ENCODE results near the gene HECTD2. TPM values are rescaled to one million over a fixed set of nuclear protein-coding genes. Genes with fewer than 3 reads are reported as not detected.
"Not testable (repeated sequence)": the region's sequence is repeated elsewhere in the genome, so short reads cannot be mapped to it uniquely, and the experiment has no call there.

The HECTD2 gene
- total RNA-seq, 1 donor from 2014 or later, result 22.1 TPM

DNA sequence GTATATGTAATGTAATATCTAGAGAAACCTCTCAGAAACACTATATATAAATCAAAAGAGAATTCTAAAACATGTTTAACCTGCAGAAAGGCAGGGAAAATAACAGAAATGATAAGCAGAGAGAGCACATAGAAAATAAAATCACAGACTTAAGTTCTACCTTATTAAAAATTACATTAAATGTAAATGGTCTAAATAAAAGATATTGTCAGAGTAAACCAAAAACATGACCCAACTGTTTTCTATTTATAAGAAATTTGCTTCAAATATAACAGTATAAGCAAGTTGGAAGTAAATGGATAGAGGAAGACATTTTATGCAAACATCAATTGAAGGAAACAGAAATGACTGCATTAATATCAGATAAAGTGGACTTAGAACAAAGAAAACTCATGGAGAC, 43.4 kb downstream of the HECTD2 start:
- Mint-ChIP-seq H3K4me3 (ENCODE audit: unreplicated experiment) (no peak overlapping the region), H3K27me3 (ENCODE audit: unreplicated experiment) (no peaks in the 10 kb centered on the region), H3K9me3 (ENCODE audit: unreplicated experiment) (peaks cover 40% of the 10 kb centered on the region), H3K4me1 (ENCODE audit: unreplicated experiment) (no peaks in the 10 kb centered on the region), H3K27ac (ENCODE audit: unreplicated experiment) (no peak overlapping the region), H3K36me3 (ENCODE audit: unreplicated experiment) (peaks cover 54% of the 10 kb centered on the region)
- DNase-seq (ENCODE audit: extremely low spot score, unreplicated experiment), result no peak
- TF ChIP-seq, protein P1, sequence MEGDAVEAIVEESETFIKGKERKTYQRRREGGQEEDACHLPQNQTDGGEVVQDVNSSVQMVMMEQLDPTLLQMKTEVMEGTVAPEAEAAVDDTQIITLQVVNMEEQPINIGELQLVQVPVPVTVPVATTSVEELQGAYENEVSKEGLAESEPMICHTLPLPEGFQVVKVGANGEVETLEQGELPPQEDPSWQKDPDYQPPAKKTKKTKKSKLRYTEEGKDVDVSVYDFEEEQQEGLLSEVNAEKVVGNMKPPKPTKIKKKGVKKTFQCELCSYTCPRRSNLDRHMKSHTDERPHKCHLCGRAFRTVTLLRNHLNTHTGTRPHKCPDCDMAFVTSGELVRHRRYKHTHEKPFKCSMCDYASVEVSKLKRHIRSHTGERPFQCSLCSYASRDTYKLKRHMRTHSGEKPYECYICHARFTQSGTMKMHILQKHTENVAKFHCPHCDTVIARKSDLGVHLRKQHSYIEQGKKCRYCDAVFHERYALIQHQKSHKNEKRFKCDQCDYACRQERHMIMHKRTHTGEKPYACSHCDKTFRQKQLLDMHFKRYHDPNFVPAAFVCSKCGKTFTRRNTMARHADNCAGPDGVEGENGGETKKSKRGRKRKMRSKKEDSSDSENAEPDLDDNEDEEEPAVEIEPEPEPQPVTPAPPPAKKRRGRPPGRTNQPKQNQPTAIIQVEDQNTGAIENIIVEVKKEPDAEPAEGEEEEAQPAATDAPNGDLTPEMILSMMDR (IDR thresholded peaks at IDR 0.05), result no peak

DNA sequence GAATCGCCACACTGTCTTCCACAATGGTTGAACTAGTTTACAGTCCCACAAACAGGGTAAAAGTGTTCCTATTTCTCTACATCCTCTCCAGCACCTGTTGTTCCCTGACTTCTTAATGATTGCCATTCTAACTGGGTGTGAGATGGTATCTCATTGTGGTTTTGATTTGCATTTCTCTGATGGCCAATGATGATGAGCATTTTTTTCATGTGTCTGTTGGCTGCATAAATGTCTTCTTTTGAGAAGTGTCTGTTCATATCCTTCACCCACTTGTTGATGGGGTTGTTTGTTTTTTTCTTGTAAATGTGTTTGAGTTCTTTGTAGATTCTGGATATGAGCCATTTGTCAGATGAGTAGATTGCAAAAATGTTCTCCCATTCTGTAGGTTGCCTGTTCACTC, 45.0 kb downstream of the HECTD2 start:
- not testable (repeated sequence) for H3K4me3 Mint-ChIP-seq (ENCODE audit: unreplicated experiment); DNase-seq (ENCODE audit: extremely low spot score, unreplicated experiment); H3K27me3 Mint-ChIP-seq (ENCODE audit: unreplicated experiment); H3K4me1 Mint-ChIP-seq (ENCODE audit: unreplicated experiment); H3K27ac Mint-ChIP-seq (ENCODE audit: unreplicated experiment)
- peaks cover 52% of the 10 kb centered on the region for H3K36me3 Mint-ChIP-seq (ENCODE audit: unreplicated experiment)
- H3K9me3 Mint-ChIP-seq (ENCODE audit: unreplicated experiment), result peaks cover 29% of the 10 kb centered on the region

DNA sequence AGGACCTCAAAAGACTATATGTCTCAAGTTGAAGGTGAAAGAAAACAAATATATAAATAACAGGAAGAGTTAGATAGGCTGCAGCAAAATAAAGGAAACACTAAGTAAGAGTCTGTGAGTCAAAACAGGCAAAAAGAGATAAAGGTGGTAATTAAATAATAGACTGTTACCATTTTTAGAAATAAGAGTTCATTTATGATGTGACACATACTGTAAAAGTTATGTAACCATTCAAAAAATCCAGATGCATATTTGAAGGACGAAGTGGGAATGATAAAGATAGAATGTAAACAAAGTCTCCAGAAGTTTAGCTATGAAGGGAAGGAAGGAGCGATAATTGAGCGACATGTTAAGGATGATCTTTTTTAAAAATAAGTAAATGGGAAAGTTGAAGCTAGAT, 50.5 kb downstream of the HECTD2 start:
- peaks cover 58% of the 10 kb centered on the region for H3K36me3 Mint-ChIP-seq (ENCODE audit: unreplicated experiment)
- no peak overlapping the region for H3K4me3 Mint-ChIP-seq (ENCODE audit: unreplicated experiment)
- H3K27ac Mint-ChIP-seq (ENCODE audit: unreplicated experiment), result no peak overlapping the region
- peaks cover 6% of the 10 kb centered on the region for H3K4me1 Mint-ChIP-seq (ENCODE audit: unreplicated experiment)
- peaks cover 17% of the 10 kb centered on the region for H3K9me3 Mint-ChIP-seq (ENCODE audit: unreplicated experiment)
- no peak for DNase-seq (ENCODE audit: extremely low spot score, unreplicated experiment)
- no peaks in the 10 kb centered on the region for H3K27me3 Mint-ChIP-seq (ENCODE audit: unreplicated experiment)
- TF ChIP-seq, protein P1 (IDR thresholded peaks at IDR 0.05), result no peak

GRCh38 chr10:91462423-91462822, 52.3 kb downstream of the HECTD2 start:
- TF ChIP-seq, protein P1 (IDR thresholded peaks at IDR 0.05), result no peak
- no peak overlapping the region for H3K4me3 Mint-ChIP-seq (ENCODE audit: unreplicated experiment)
- no peak for DNase-seq (ENCODE audit: extremely low spot score, unreplicated experiment)
- H3K36me3 Mint-ChIP-seq (ENCODE audit: unreplicated experiment), result peaks cover 67% of the 10 kb centered on the region
- no peaks in the 10 kb centered on the region for H3K27me3 Mint-ChIP-seq (ENCODE audit: unreplicated experiment)
- H3K9me3 Mint-ChIP-seq (ENCODE audit: unreplicated experiment), result peaks cover 24% of the 10 kb centered on the region
- H3K27ac Mint-ChIP-seq (ENCODE audit: unreplicated experiment), result no peak overlapping the region
- peaks cover 6% of the 10 kb centered on the region for H3K4me1 Mint-ChIP-seq (ENCODE audit: unreplicated experiment)

- Mint-ChIP-seq H3K4me1 (ENCODE audit: unreplicated experiment) (peaks cover 6% of the 10 kb centered on the region), H3K9me3 (ENCODE audit: unreplicated experiment) (peaks cover 36% of the 10 kb centered on the region), H3K27ac (ENCODE audit: unreplicated experiment) (no peak overlapping the region), H3K36me3 (ENCODE audit: unreplicated experiment) (peaks cover 73% of the 10 kb centered on the region), H3K27me3 (ENCODE audit: unreplicated experiment) (no peaks in the 10 kb centered on the region), H3K4me3 (ENCODE audit: unreplicated experiment) (no peak overlapping the region)
- TF ChIP-seq, protein P1 (IDR thresholded peaks at IDR 0.05), result no peak
- no peak for DNase-seq (ENCODE audit: extremely low spot score, unreplicated experiment)
These were observed 54.4 kb downstream of the HECTD2 start for GRCh38 chr10:91464500-91464899.

GRCh38 chr10:91465261-91465660, 55.1 kb downstream of the HECTD2 start:
- TF ChIP-seq, protein P1 (IDR thresholded peaks at IDR 0.05), result no peak
- Mint-ChIP-seq H3K9me3 (ENCODE audit: unreplicated experiment) (peaks cover 43% of the 10 kb centered on the region), H3K36me3 (ENCODE audit: unreplicated experiment) (peaks cover 71% of the 10 kb centered on the region), H3K4me1 (ENCODE audit: unreplicated experiment) (peaks cover 6% of the 10 kb centered on the region), H3K27ac (ENCODE audit: unreplicated experiment) (no peak overlapping the region), H3K4me3 (ENCODE audit: unreplicated experiment) (no peak overlapping the region), H3K27me3 (ENCODE audit: unreplicated experiment) (no peaks in the 10 kb centered on the region)
- no peak for DNase-seq (ENCODE audit: extremely low spot score, unreplicated experiment)

Measured in osteocyte (in vitro differentiated cells).